Skeletal muscle cell (primary cell): ENCODE measurements around the gene WFDC2.

Experiments
- DNase-seq: peaks from one replicate; pipeline ENCODE4 v3.0.0-alpha.2; 2010; ENCODE audit warnings: low read depth
- H3K4me3 ChIP-seq: 2 replicates; pipeline ENCODE4 v1.5.1; 2011; ENCODE audit warnings: low read depth, mild to moderate bottlenecking, control low read depth, low read length, moderate library complexity

The WFDC2 gene

DNA sequence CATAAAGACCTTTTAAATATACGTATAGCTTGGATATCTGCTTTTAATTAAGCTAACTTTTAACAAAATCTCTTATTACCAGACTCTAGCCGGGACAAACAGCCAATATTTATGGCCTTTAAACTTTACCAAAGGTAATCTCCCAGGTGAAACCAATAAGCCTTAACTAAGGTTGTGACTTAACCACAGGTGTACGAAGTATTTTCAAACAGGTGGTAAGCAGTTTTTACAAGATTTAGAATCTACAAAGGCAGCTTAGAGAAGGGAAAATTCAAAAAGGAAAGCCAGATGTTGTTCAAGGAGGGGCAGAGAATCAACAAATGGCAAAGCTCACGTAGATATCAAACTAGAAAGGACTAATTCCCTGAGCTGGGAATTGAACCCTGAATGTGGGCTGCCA is 15.8 kb downstream of the WFDC2 start:
- no peak overlapping the region for H3K4me3 ChIP-seq
- DNase-seq, result no peak

DNA sequence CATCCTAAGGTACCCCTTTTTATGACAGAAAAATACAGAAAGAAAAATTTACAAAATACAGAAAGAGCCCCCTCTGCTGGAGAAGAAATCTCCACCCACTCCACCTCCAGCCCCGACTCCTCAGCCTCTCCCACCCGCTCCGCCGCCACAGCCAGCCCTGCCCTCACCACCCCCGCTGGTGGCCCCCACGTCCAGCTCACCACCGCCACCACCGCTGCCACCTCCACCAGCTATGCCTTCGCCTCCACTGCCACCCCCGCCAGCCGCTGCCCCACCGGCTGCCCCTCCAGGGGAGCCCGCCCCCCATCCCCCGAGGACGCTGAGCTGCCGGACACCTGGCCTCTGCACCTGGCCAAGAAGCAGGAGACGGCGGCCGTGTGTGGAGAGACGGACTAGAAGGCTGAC is 17.7 kb downstream of the WFDC2 start:
- no peak for DNase-seq
- no peak overlapping the region for H3K4me3 ChIP-seq

DNA sequence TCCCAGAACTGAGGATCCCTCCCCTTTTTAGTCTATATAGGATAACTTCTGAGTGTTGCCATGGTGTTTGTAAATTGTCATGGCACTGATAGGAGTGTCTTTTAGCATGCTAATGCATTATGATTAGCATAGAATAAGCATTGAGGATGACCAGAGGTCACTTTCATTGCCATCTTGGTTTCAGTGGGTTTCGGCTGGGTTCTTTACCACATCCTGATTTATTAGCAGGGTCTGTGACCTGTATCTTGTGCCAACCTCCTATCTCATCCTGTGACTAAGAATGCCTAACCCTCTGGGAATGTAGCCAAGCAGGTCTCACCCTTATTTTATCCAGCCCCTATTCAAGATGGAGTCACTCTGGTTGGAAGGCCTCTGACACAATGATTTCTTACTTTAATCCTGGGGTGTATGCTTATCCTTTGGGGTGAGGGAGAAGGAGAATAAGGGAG is 19.6 kb downstream of the WFDC2 start:
- no peak overlapping the region for H3K4me3 ChIP-seq
- no peak for DNase-seq

DNA sequence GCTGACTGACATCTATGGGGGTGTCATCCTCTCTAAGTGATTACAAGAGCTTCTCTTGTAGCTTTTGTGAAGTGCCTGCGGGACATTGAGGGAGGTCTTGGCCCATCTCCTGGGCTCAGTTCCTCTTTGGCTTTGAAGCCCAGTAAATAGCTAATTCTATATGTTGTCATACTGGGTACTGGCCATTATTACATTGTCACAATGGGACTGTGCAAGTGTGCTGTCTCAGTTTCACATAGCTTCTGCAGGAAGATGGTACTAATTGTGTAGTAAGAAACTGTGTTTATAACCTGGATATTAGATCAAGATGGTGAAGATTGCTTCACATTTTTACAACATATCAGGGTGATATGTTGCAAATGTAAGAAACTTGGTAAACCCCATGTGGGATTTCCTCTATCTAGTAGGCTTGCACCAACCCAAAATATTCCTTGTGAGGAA is 26.0 kb downstream of the WFDC2 start:
- no peak for DNase-seq
- H3K4me3 ChIP-seq, result no peak overlapping the region

DNA sequence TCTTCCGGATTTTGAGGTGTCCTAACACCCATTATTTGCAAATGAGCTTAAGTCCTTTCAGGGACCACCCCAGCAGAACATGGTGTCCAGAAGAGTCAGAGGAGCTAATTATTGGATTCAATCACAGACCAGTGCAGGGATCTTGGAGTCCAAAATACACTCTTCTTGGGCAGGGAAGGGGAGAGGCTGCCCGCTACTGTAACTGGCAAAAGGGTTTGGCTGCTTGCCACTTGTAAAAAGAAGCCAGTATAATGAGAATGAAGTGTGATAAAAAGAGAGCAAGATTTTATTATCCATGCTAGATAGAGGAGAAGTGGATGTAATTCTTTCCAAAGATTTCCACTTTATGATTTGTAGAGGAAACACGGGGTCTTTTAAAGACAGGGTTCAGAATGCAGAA is 26.6 kb downstream of the WFDC2 start:
- DNase-seq, result no peak
- no peak overlapping the region for H3K4me3 ChIP-seq

DNA sequence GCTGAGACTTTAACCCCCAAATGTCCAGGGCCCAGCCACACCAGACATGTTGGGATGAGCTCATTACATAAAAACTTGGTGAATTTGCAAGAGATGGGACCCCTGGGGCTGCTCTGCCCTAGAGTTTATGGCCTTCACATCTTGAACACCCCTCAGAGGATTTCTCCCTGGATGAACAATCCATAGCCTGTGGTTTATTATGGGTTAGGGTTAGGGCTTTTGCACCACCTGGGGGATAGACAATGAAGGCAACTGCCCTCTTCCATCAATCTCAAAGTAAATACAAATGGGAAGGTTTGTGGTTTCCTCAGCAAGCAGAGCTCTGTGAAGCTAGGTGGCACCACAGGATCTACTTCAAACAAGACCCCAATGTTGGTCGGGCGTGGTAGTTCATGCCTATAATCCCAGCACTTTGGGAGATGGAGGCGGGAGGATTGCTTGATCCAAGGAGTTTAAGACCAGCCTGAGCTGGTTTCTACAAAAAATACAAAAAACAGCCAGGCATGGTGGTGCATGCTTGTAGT is 28.5 kb downstream of the WFDC2 start:
- no peak for DNase-seq
- no peak overlapping the region for H3K4me3 ChIP-seq

DNA sequence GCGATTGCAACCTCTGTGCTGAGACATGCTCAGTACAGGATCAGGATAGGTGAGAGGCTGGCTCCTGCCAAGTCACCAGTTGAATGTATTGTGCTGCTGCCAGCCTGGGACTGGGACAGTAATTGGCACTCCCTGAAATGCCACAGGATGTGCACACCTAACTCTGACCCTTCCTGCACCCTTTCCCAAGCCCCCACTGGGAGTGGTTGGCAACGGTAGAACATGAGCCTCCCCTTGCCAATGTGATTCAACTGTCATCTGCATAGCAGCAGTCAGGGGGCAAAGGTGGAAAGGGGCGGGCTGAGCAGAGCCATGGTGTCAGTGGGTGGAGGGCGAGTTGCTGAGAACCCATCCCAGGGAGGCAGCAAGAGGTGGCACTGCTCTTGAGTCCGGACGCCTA is 30.5 kb downstream of the WFDC2 start:
- no peak overlapping the region for H3K4me3 ChIP-seq
- DNase-seq, result no peak

DNA sequence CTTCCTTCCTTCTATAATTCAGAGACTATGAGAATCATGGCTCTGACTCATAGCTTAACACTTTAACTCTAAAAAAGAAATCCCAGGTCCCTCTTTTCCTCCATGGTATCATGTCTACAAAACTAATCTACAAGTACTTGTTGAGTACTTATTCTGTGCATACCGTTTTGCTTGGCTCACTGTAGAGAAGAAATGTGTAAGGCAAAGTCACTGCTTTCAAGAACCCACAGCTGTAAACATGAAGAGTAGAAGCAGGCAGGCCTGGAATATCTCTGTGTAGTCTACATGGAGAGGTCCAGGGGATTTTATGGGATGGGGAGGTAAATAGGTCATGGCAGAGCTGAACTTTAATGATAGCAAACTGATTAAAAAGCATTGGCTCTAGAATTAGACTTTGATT is 32.0 kb downstream of the WFDC2 start:
- DNase-seq, result no peak
- no peak overlapping the region for H3K4me3 ChIP-seq

DNA sequence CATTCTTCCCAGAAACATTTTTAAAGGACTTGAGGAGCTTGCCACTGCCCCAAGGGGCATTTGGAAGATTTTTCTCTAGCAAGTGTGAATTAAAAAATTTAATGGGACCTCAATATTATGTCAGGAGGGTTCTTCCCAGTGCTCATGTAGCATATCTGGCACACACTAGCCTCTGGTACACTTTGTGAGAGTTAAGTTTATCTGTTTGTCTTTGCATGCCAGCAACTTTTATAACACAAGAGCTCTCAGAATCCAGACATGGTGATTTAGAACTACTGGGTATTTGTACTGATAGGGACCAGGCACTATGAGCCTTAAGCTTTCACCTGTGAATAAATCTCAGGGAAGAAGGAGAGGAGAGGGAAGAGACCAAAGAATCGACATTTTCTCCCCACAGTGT is 33.0 kb downstream of the WFDC2 start:
- no peak for DNase-seq
- no peak overlapping the region for H3K4me3 ChIP-seq

DNA sequence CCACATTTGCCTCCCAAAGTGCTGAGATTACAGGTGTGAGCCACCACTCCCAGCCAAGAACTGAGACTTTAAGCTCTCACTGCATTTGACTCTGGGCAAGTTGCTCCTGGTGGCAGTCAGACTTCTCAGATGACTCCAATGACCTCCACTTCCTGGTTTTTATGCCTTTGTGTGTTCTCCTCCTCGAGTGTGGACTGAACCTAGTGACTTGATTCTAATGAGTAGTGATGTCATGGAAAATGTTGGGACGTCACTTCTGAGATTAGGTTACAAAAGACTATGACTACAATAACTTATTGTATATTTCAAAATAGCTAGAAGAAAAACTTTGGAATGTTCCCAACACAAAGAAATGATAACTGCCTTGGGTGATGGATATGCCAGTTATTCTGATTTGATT is 33.9 kb downstream of the WFDC2 start:
- no peak overlapping the region for H3K4me3 ChIP-seq
- no peak for DNase-seq

DNA sequence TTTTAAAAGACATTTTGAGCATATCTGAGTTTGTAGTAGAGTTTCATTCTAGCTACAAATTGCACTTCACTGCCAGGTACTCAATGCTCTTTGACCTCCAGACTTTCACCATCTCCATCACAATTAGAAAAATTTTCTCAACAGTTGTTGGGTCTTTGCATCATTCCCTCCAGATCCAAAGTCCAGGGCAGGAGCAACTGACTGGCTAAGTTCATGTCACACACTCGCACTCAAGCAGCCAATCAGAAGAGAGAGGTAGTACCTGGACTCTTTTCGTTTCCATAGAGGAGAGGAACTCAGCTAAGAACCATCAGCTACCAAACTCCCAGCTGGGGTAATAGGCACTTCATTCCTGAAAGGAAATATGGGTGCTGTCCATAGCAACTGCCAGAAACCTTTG is 36.8 kb downstream of the WFDC2 start:
- no peak overlapping the region for H3K4me3 ChIP-seq
- DNase-seq, result no peak

DNA sequence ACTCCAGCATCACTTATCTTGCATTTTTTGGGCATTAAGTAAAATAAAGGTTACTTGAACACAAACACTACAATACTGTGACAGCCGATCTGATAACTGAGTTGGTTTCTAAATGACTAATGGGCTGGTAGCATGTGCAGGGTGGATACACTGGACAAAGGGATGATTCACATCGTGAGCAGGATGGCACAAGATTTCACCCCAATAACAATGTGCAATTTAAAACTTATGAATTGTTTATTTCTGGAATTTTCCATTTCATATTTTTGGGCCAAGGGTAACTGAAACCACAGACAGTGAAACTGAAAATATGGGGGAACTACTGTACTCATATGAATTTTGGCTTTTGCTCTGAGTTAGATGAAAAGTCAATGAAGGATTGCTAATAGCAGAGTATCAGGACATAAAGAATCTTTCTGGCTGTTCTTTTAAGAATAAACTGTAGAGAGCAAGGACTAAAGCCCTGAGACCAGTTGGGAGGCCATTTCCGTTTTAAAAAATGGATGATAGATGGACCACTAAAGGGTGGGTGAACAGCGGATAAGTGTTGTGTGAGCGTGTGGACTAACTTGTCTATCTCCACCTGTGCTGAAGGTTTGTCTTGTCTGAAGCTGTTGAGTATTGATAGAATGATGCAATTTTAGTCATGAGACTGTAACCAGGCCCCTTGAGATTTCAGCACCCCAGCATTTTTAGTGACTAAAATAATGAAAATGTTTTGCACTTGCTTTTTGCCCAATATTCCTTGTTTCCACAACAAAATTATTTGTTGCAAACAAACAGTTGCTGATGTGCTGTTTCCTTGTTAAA is 37.7 kb downstream of the WFDC2 start:
- DNase-seq, result no peak
- no peak overlapping the region for H3K4me3 ChIP-seq

DNA sequence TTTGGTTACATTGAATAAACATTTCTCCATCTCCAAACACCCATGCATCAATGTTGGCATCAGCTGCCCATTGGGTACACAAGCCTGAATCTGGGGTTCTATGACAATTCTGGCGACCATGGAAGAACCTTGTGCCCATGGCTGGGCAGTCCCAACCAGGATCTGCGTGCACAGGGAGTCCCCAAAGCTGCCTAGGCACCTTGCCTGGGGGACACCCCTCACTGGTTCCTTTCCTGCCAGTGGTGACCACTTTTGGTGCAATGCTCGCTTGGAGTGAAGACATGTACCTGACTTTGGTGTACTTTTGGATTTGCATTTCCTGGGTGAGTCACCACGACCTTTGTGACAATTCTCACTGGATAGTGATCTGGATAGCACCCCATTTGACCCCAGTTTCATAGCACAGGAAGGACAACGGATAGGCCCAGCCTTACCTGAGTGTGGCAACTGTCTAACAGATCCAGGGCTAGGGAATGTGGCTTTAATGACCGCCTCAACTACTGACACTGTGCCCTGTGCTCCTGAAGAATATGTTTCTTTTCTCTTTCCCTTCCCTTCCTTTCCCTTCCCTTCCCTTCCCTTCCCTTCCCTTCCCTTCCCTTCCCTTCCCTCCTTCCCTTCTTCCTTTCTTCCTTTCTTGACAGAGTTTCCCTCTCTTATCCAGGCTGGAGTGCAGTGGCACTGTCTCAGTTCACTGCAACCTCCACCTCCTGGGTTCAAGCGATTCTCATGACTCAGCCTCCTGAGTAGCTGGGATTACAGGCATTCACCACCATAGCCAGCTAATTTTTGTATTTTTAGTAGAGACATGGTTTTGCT is 38.7 kb downstream of the WFDC2 start:
- no peak for DNase-seq
- H3K4me3 ChIP-seq, result no peak overlapping the region

DNA sequence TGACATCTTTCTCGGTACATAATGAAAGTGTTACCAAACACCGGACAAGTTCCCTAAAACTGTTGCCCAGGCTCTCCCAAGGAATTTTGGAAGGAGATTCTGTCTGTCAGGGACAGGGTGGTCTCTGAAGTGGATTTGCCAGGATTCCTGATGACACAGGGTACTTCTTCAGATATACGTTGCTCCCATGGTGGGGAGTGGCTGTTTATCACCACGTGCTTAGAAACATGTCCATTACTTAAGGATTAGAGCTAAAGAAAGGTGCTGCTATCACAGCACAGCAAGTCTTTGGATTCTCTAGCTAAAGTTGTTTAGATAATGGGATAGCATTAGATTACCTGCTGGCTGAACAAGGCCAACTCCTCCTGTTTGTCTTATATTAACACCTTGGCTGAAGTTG is 39.5 kb downstream of the WFDC2 start:
- H3K4me3 ChIP-seq, result no peak overlapping the region
- DNase-seq, result no peak

DNA sequence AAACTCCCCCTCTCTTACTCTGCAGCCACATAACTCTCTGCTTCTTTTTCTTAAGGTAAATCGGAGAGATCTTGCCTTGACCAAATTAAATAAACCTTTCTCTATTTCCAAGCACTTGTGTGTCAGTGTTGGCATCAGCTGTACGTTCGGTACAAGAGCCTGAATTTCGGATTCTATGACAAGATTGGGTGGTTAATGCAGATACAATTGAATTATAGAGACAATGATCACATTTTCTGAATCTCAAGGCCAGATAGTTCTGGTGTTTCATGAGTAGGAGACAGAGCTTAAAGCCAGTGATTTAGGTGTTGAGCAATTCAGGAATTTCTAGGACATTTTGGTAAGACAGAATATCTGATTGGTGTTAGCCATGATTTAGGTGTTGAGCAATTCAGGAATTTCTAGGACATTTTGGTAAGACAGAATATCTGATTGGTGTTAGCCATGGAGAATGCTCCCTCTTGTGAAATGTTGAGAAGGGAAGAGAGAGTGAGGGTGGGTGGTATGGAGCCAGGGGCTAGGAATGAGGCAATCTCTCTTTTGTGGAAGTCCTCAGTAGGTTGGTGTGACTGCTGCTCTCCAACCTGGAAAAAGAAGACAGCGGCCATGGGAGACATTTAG is 40.8 kb downstream of the WFDC2 start:
- DNase-seq, result no peak
- no peak overlapping the region for H3K4me3 ChIP-seq

DNA sequence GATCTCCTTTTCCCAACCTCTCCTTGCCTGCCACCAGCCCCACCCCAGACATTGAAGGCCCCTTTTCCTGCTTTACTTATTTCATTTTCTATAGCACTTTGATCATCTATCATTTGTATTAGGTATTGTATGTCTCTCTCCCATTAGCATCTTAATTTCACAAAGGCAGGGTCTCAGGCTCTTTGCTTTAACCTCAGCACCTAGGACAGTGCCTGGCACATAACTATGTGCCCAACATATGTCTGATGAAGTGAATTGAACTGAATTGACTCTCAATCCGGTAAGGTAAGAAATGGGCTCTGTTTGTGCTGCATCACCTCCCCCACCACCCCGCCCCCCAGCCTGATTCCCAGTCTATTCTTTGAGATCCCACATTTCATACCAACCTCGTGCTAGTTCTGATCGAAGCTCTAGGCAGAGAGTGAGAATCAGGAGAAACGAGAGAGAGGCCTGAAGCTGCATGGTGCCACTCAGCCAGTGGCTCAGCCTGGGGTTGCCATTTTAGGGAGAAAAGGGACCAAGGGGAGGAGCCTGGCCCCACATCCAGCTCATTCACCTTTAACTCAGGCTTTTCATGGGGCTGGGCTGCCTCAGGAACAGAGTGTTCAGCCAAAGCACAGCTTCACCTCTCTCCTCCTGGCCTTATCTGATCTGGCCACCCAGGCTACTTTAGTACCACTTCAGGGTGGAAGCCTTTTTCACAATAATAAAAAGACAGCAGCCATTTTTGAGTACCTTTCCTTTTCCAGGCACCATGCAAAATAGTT is 45.8 kb downstream of the WFDC2 start, which contains the start of gene SPINT3:
Gene SPINT3 (minus strand): TSS at position 476 of the 767 bp plus-strand sequence. CDS start 14 bp downstream, at position 462.
- no peak for DNase-seq
- H3K4me3 ChIP-seq, result no peak within 1 kb of the TSS

DNA sequence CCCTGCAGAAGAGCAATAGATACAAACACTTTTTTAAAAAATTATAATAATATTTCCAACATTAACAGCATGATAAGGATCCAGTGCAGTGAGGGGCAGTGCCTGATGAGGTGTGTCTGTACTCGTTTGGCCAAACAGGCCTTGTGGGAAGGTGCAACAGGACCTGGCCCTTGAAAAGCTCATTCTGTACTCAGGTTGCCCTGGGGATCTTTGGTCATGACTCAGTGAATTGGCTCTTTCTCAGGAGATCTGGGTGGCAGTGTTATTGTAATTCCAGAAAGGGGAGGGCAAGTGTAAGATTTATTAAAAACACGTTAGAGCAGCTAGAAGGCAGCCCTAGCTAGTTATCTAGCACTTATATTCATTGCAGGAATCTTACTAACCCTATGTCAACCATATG is 48.7 kb downstream of the WFDC2 start:
- DNase-seq, result no peak
- no peak overlapping the region for H3K4me3 ChIP-seq

DNA sequence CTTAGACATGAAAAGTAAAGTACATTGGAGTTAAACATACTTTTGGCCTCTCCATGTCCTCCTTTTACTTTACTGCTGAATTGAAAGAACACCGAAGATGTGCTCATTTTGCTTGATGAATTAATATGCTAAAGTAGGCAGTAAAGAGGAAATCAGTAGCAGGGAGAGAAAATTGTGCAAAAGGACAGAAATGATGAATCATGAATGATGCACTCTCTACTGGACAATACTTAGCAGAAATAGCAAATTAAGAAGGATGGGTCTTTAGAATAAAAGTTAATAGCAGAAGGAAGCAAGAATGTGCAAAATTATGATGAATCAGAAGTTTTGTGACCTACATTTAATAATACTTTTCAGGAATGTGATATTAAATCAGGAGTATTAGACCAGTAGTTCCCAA is 54.3 kb downstream of the WFDC2 start:
- no peak for DNase-seq

DNA sequence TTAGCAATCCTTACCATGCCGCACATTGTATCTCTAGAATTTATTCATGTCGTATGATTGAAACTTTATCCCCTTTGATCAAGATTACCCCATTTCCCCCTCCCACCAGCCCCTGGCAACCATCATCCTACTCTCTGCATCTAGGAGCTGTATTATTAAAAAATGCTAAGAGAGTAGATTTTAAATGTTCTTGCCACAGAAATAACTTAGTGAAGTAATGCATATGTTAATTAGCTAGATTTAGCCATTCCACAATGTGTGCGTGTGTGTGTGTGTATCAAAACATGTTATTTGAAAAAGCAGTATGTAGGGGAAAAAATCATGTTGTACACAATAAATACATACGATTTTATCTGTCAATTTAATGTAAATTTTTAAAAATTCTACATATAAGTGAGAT is 57.7 kb downstream of the WFDC2 start:
- no peak for DNase-seq

More for the DNA sequence above, 54.3 kb downstream of the WFDC2 start:
- no peak overlapping the region for H3K4me3 ChIP-seq

More for the DNA sequence above, 57.7 kb downstream of the WFDC2 start:
- no peak overlapping the region for H3K4me3 ChIP-seq
